Activated CD4-positive, alpha-beta T cell treated with anti-CD3 and anti-CD28 coated beads, Interleukin-2, amount 50 U/mL, for 4 hours (primary cell): ENCODE data around the gene RBM38.

Source experiments
- DNase-seq, 2 experiments: peaks; one replicate each; pipeline ENCODE4 v3.0.0-alpha.2; 2020

The RBM38 gene

DNA sequence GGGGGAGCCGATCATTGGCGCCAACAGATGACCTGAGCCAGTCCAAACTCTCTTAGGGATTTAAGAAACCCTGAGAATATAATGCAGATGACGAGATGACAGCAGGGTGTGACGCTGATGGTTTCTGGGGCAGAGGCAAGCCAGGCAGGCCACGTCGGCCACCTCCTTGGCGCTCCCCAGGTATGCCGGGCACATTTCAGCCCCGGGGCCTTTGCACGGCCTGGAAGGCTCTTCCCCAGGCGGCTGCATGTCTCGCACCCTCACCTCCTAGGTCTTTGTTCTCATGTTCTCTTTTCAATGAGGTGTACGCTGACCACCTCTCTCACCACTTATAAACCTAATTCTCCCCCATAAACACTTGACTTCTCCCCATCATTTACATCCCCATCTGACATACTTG lies 64.9 kb downstream of the RBM38 start:
- no peak for DNase-seq

DNA sequence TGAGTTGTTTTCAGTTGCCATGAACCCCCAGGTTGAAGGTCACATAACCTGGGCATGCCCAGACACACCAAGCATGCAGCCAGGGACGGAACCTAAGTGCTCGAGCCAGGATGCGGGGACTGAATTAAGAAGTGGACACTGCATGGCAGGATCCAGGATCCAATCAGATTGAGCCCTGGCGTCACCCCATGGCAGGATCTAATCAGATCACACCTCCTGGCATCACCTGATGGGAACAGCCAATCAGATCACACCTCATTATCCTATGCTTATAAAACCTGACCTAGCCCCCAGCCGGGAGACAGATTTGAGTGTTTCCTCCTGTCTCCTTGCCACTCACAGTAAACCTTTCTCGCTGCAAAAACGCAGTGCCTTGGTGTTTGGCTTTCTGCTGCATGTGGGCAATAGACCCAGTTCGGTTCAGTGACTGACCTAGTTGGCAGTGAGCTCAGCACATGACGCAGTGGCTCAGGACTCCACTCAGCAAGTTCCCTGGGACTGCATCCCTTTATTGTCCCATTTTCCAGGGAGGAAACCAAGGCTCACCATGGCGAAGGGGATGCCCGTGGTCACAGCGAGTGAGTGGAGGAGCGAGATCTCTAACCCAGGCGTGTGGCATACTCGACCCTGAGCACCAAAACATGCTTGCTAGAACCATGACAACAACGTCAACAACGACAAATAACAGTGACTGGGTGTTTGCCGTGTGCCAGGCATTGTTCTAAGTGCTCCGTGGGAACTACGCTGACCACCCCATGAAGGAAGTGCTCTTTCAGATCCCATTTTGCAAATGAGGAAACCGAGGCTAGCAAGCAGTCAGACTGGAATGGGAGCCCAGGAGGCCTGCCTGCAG lies 66.3 kb downstream of the RBM38 start:
- no peak for DNase-seq

DNA sequence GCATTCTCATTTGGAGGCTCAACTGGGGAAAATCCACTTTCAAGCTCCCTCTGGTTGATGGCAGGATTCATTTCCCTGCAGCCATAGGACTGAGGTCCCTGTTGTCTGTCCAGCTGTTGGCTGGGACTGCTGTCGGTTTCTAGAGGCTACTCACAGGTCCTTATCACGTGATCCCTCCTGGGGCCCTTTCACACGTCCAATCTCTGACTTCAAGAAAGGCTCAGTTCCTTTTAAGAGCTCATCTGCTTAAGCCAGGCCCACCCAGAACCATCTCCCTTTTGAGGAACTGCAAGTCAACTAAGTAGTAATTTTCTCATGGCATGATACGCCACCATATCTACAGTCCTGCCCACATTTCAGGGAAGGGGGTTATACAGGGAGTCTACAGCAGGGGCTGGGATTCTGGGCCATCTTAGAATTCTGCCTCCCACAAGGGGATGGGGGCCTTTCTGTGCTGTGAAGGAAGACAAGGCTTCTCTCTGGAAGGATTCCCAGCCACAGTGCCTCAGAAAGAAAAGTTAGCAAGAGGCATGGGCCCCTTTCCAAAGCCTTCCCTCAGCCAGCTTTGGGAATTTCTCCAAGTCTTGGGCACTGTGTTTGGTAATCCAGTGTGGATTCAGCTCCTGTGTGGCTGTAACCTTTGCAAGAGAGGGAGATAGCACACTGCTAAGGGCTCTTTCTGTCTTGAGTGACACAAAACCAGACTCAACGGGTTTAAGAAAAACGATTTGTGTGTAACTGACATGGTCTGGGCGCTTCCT lies 67.4 kb downstream of the RBM38 start:
- DNase-seq: no peak
